Measurements from ENCODE around the gene SPACA7.
"Not testable (repeated sequence)": the region's sequence is repeated elsewhere in the genome, so short reads cannot be mapped to it uniquely, and the experiment has no call there.

DNA sequence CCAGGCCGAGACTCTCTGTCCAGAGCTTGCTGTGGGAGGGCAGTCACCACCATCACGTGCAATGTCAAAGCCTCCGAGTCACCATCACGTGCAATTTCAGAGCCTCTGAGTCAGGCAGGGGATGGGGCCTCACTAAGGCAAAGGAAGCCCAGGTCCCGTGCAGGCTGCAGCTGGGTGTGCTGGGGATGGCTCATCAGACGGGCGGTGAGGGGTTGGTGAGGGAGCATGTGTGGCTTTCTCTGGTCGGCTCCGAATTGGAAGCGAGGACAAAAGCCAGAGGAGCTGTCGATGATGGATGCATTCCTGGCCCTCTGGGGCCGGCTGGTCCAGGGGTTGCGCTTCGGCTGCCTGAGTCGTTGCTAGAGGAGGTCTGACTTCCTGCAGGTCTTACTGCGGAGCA lies 18.9 kb downstream of the SPACA7 start:
- TF ChIP-seq CTCF, POLR2A (IDR thresholded peaks at IDR 0.05): not testable (repeated sequence)

Measured in adrenal gland (tissue), 5 donors.